H1 (cell line): ENCODE measurements around the gene CAVIN2. TPM values are rescaled to one million over a fixed set of nuclear protein-coding genes. Genes with fewer than 3 reads are reported as not detected.

Experiments
- CTCF ChIA-PET: fragments of 300-600 bp; sonication (Branson Sonifier 250); formaldehyde crosslinking; loops from one replicate; lab custom pipeline; 2021; ENCODE audit not compliant: partially characterized antibody; lab: Charles Lee
- POLR2A ChIA-PET: fragments of 300-600 bp; sonication (Branson Sonifier 250); formaldehyde crosslinking; loops from one replicate; lab custom pipeline; 2021; ENCODE audit warnings: inconsistent platforms; ENCODE audit not compliant: partially characterized antibody; lab: Charles Lee
- DNase-seq, 2 experiments: peaks; one replicate each; pipeline versions ENCODE4 v3.0.0 to v3.0.0-alpha.2; 2010 to 2022; ENCODE audit warnings: low spot score in 2 of 2, low read depth in 1 of 2, mixed read lengths in 1 of 2
- FAIRE-seq: peaks from 2 replicates; lab custom pipeline; 2011; peaks lifted over from hg19 to GRCh38; lab: Jason Lieb, UNC
- H2AFZ ChIP-seq: 2 replicates; pipeline ENCODE4 v1.8.1; 2012; ENCODE audit warnings: low read length, inconsistent platforms
- H2AK5ac ChIP-seq: 2 replicates; pipeline ENCODE4 v1.6.1; 2013; ENCODE audit warnings: low read depth, low read length
- H2BK120ac ChIP-seq: replicated peaks from 2 replicates; pipeline ENCODE3; 2013; ENCODE audit warnings: low read depth, low read length, inconsistent platforms
- H2BK12ac ChIP-seq: 2 replicates; pipeline ENCODE4 v1.6.1; 2013; ENCODE audit warnings: low read depth, low read length
- H2BK15ac ChIP-seq: 2 replicates; pipeline ENCODE4 v1.6.1; 2013; ENCODE audit warnings: low read length
- H2BK20ac ChIP-seq: 2 replicates; pipeline ENCODE4 v1.6.1; 2013; ENCODE audit warnings: low read length
- H2BK5ac ChIP-seq: 2 replicates; pipeline ENCODE4 v1.6.1; 2013; ENCODE audit warnings: low read depth, low read length
- H3K14ac ChIP-seq: 2 replicates; pipeline ENCODE4 v1.6.1; 2013; ENCODE audit warnings: inconsistent platforms; ENCODE audit not compliant: insufficient read length
- H3K18ac ChIP-seq: 2 replicates; pipeline ENCODE4 v1.6.1; 2013; ENCODE audit warnings: low read length; ENCODE audit errors: extremely low read depth
- H3K23ac ChIP-seq: 2 replicates; pipeline ENCODE4 v1.6.1; 2013; ENCODE audit warnings: inconsistent platforms; ENCODE audit not compliant: insufficient read length
- H3K23me2 ChIP-seq: 2 replicates; pipeline ENCODE4 v1.6.1; 2013; ENCODE audit warnings: low read depth, low read length
- H3K27ac ChIP-seq: 2 replicates; pipeline ENCODE4 v1.6.1; 2011; ENCODE audit warnings: low read depth, low read length, inconsistent platforms
- H3K27me3 ChIP-seq, 4 experiments: replicated peaks in 1 of 4; 1 replicate in 1 of 4; 2 replicates in 3 of 4; pipeline versions ENCODE4 v1.6.1 to v1.8.1; 2011 to 2013; ENCODE audit warnings: low read length in 3 of 4, mild to moderate bottlenecking in 3 of 4, inconsistent platforms in 2 of 4, mixed read lengths in 2 of 4, moderate library complexity in 1 of 4; ENCODE audit not compliant: control insufficient read depth in 3 of 4, insufficient read depth in 3 of 4; ENCODE audit errors: extremely low read depth in 1 of 4
- H3K36me3 ChIP-seq, 4 experiments: 2 replicates each; pipeline versions ENCODE4 v1.6.1 to v1.8.1; 2011 to 2013; ENCODE audit warnings: mild to moderate bottlenecking in 4 of 4, low read length in 3 of 4, moderate library complexity in 2 of 4, control low read depth in 1 of 4, inconsistent platforms in 1 of 4; ENCODE audit not compliant: insufficient read depth in 4 of 4, control insufficient read depth in 2 of 4
- H3K4ac ChIP-seq: replicated peaks from 2 replicates; pipeline ENCODE3; 2013; ENCODE audit warnings: low read length, low read depth, mixed read lengths, inconsistent platforms; ENCODE audit not compliant: insufficient read length
- H3K4me1 ChIP-seq, 4 experiments: replicated peaks in 1 of 4; 1 replicate in 1 of 4; 2 replicates in 3 of 4; pipeline versions ENCODE4 v1.6.1 to v1.8.1; 2011 to 2013; ENCODE audit warnings: low read length in 3 of 4, inconsistent platforms in 2 of 4, mixed read lengths in 1 of 4; ENCODE audit not compliant: insufficient read depth in 4 of 4, control insufficient read depth in 3 of 4
- H3K4me2 ChIP-seq, 2 experiments: 2 replicates each; pipeline versions ENCODE4 v1.6.1 to v1.8.1; 2011 to 2013; ENCODE audit warnings: low read depth in 2 of 2, low read length in 2 of 2, control low read depth in 1 of 2, inconsistent platforms in 1 of 2, mild to moderate bottlenecking in 1 of 2; ENCODE audit not compliant: insufficient read depth in 1 of 2
- H3K4me3 ChIP-seq, 4 experiments: fragments of 200-600, 300-600 bp in 1 of 4; sonication (generic), shearing (Covaris generic), sonication (Bioruptor Twin) in 1 of 4; 2 replicates each; pipeline versions ENCODE4 v1.5.1 to v1.8.1; 2011 to 2016; ENCODE audit warnings: low read length in 4 of 4, low read depth in 3 of 4, control low read depth in 2 of 4, inconsistent platforms in 2 of 4, mild to moderate bottlenecking in 2 of 4, mixed read lengths in 1 of 4, moderate library complexity in 1 of 4; ENCODE audit not compliant: insufficient read depth in 2 of 4; ENCODE audit errors: extremely low read depth in 1 of 4
- H3K56ac ChIP-seq: replicated peaks from 2 replicates; pipeline ENCODE3; 2013; ENCODE audit warnings: low read depth, mild to moderate bottlenecking, mixed read lengths, low read length, inconsistent platforms; ENCODE audit not compliant: insufficient read length
- H3K79me1 ChIP-seq: 2 replicates; pipeline ENCODE4 v1.6.1; 2013; ENCODE audit warnings: low read depth, low read length, control low read depth
- H3K79me2 ChIP-seq, 2 experiments: 2 replicates each; pipeline versions ENCODE4 v1.6.1 to v1.8.1; 2012 to 2013; ENCODE audit warnings: low read length in 2 of 2, mild to moderate bottlenecking in 2 of 2, inconsistent platforms in 1 of 2; ENCODE audit not compliant: insufficient read depth in 2 of 2, control insufficient read depth in 1 of 2
- H3K9ac ChIP-seq, 4 experiments: replicated peaks in 1 of 4; 1 replicate in 1 of 4; 2 replicates in 3 of 4; pipeline versions ENCODE4 v1.6.1 to v1.8.1; 2011 to 2013; ENCODE audit warnings: low read depth in 3 of 4, low read length in 3 of 4, control low read depth in 2 of 4, mild to moderate bottlenecking in 2 of 4, moderate library complexity in 2 of 4, inconsistent platforms in 1 of 4; ENCODE audit errors: extremely low read depth in 1 of 4
- H3K9me3 ChIP-seq, 2 experiments: 2 replicates each; pipeline versions ENCODE4 v1.6.1 to v1.8.1; 2012 to 2013; ENCODE audit warnings: mild to moderate bottlenecking in 2 of 2, moderate library complexity in 2 of 2, control low read depth in 1 of 2, inconsistent platforms in 1 of 2, low read depth in 1 of 2, low read length in 1 of 2, mixed read lengths in 1 of 2; ENCODE audit not compliant: insufficient read depth in 2 of 2
- H4K20me1 ChIP-seq, 2 experiments: replicated peaks in 1 of 2; 2 replicates each; pipeline versions ENCODE3 to v1.8.1; 2011 to 2013; ENCODE audit warnings: inconsistent platforms in 2 of 2, low read length in 2 of 2, mild to moderate bottlenecking in 1 of 2; ENCODE audit not compliant: insufficient read depth in 2 of 2, control insufficient read depth in 1 of 2
- H4K5ac ChIP-seq: 2 replicates; pipeline ENCODE4 v1.6.1; 2013; ENCODE audit warnings: low read length, low read depth, mixed read lengths, inconsistent platforms; ENCODE audit not compliant: insufficient read length
- H4K8ac ChIP-seq: 2 replicates; pipeline ENCODE4 v1.8.0; 2013; ENCODE audit warnings: mild to moderate bottlenecking, moderate library complexity, low read length, inconsistent platforms; ENCODE audit not compliant: insufficient read depth; ENCODE audit errors: extremely low read depth
- H4K91ac ChIP-seq: replicated peaks from 2 replicates; pipeline ENCODE3; 2013; ENCODE audit warnings: low read length, mixed read lengths, inconsistent platforms; ENCODE audit not compliant: insufficient read length
- BRCA1 ChIP-seq: IDR thresholded peaks from 2 replicates; pipeline ENCODE4 v1.6.1; 2012; ENCODE audit warnings: low read depth, low read length, improper control_type of control experiment
- CBX5 ChIP-seq: fragments of 300-800, 300-1000 bp; sonication (generic); IDR thresholded peaks from 2 replicates; pipeline ENCODE4 v1.7.1; 2016; ENCODE audit warnings: antibody characterized with exemption, low read length, low read depth
- HDAC6 ChIP-seq: IDR thresholded peaks from one replicate; pipeline ENCODE4 v1.7.1; 2012; ENCODE audit warnings: low read depth, mild to moderate bottlenecking, inconsistent platforms, low read length, moderate library complexity
- JUND ChIP-seq: IDR thresholded peaks from 2 replicates; pipeline ENCODE4 v1.6.1; 2011; ENCODE audit warnings: mild to moderate bottlenecking, improper control_type of control experiment, low read length
- KDM5A ChIP-seq: fragments of 200-600 bp; IDR thresholded peaks from 2 replicates; pipeline ENCODE4 v1.7.1; 2012; ENCODE audit warnings: mild to moderate bottlenecking, low read length, inconsistent platforms, mixed read lengths
- MAFK ChIP-seq: IDR thresholded peaks from 2 replicates; pipeline ENCODE4 v1.6.1; 2012; ENCODE audit warnings: low read depth, mild to moderate bottlenecking, improper control_type of control experiment, low read length
- NANOG ChIP-seq: IDR thresholded peaks from 2 replicates; pipeline ENCODE4 v1.6.1; 2011; ENCODE audit warnings: low read length, low read depth, mild to moderate bottlenecking, inconsistent platforms; ENCODE audit not compliant: insufficient read depth, poor library complexity, severe bottlenecking
- NRF1 ChIP-seq: IDR thresholded peaks from 2 replicates; pipeline ENCODE4 v1.6.1; 2011; ENCODE audit warnings: mild to moderate bottlenecking, low read depth, low read length, improper control_type of control experiment
- POLR2AphosphoS5 ChIP-seq: IDR thresholded peaks from 2 replicates; pipeline ENCODE4 v1.6.1; 2011; ENCODE audit warnings: low read depth, low read length
- RNF2 ChIP-seq: fragments of 200-900, 300-1000 bp; sonication (generic); IDR thresholded peaks from 2 replicates; pipeline ENCODE4 v1.7.1; 2016; ENCODE audit warnings: borderline replicate concordance, low read depth, mild to moderate bottlenecking, antibody characterized with exemption, low read length; ENCODE audit not compliant: poor library complexity, severe bottlenecking; ENCODE audit errors: missing control alignments
- RXRA ChIP-seq: IDR thresholded peaks from 2 replicates; pipeline ENCODE4 v1.6.1; 2011; ENCODE audit warnings: low read depth, mild to moderate bottlenecking, low read length, moderate library complexity; ENCODE audit not compliant: insufficient read depth
- SRF ChIP-seq: IDR thresholded peaks from 2 replicates; pipeline ENCODE4 v1.6.1; 2011; ENCODE audit warnings: mild to moderate bottlenecking, low read depth, low read length, moderate library complexity
- TAF1 ChIP-seq: IDR thresholded peaks from 2 replicates; pipeline ENCODE4 v1.6.1; 2011; ENCODE audit warnings: mild to moderate bottlenecking, low read depth, low read length
- ZNF274 ChIP-seq: IDR thresholded peaks from 2 replicates; pipeline ENCODE4 v1.7.0; 2012; ENCODE audit warnings: low read length, borderline replicate concordance; ENCODE audit errors: extremely low read depth
- WGBS, 2 experiments: shearing (Covaris generic) in 1 of 2; methylation state at CpG; one replicate each; pipeline versions ENCODE4 v1.1.6 to v1.1.7; 2013 to 2015; ENCODE audit warnings: low lambda C conversion rate in 2 of 2, mixed read lengths in 2 of 2, inconsistent platforms in 1 of 2, low coverage in 1 of 2, missing lambda C conversion rate in 1 of 2; ENCODE audit not compliant: insufficient replicate concordance in 2 of 2, insufficient coverage in 1 of 2, insufficient read length in 1 of 2; ENCODE audit errors: extremely low coverage in 1 of 2, missing lambda C conversion rate in 1 of 2; 5-methylcytosine and 5-hydroxymethylcytosine counted together
- polyA plus RNA-seq, 7 experiments: library from polyadenylated mRNA; depleted of rRNA in 3 of 7; stranded (reverse) in 5 of 7; unstranded in 2 of 7; fragments of >200 nt in 5 of 7; fragments of 200-250 nt in 2 of 7; gene quantifications; 1 replicate in 5 of 7; 2 replicates in 1 of 7; 4 replicates in 1 of 7; pipeline versions ENCODE4 v1.2.1 to v1.2.3, GENCODE V29; 2011 to 2013; ENCODE audit warnings: missing spikeins in 2 of 7, mixed read lengths in 2 of 7
- total RNA-seq: library from RNA; stranded (reverse); fragmentation: NEBNext Ultra II Directional; extraction: Animal tissue kit (Norgen Biotek cat#: 25700); gene quantifications from 2 replicates; pipeline ENCODE4 v1.2.1, GENCODE V29; 2021
- TF ChIP-seq, protein P1 (sequence below): IDR thresholded peaks from 2 replicates; pipeline ENCODE4 v1.6.1; 2012; ENCODE audit warnings: inconsistent platforms

Gene CAVIN2
- total and polyA plus RNA-seq, 2 of the 8 experiments (the other 6 are each of a cell fraction or from before 2014, with no cell fraction given), result 0.03 TPM; not detected in 1

DNA sequence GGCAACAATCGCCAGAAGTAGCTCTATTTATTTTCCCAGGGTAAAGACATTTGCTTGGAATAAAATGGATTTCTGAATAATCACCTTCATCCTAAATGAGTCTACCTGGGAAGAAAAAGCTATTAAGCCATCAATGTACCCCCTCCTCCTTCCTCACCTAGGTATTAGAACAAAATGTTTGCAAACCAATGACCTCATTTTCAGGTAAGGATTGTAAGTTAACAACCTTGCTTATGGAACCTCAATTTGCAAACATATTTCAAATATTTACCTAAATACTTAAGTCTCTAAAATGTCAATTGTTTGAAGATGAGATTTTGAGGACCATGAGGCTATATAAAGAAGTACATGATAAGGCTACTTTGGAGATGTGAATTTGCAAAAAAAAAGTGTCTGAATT, 43.9 kb downstream of the CAVIN2 start:
- H3K56ac ChIP-seq, result no peak overlapping the region
- H3K4me2 ChIP-seq, result no peak overlapping the region
- no peak overlapping the region for H2BK120ac ChIP-seq
- no peak overlapping the region for H2BK15ac ChIP-seq
- no peaks in the 10 kb centered on the region for H3K79me1 ChIP-seq
- H3K27ac ChIP-seq, result no peak overlapping the region
- no peaks in the 10 kb centered on the region for H3K36me3 ChIP-seq
- H2BK20ac ChIP-seq, result no peak overlapping the region
- H3K14ac ChIP-seq, result no peak overlapping the region
- ChIA-PET POLR2A (interaction anchor here (0.7 kb wide), 1 partner anchor 237 kb away, joined by 3 read pairs; no protein-coding TSS in a partner anchor), CTCF (interaction anchor here (1.2 to 2.5 kb wide), 3 partner anchors 9 to 45 kb away, joined by 3 to 17 read pairs (median 3); no protein-coding TSS in a partner anchor)
- H3K4ac ChIP-seq, result no peak overlapping the region
- no peak overlapping the region for H4K91ac ChIP-seq
- FAIRE-seq, result no peak
- no peaks in the 10 kb centered on the region for H4K20me1 ChIP-seq
- no peak overlapping the region for H2BK12ac ChIP-seq
- H3K4me3 ChIP-seq, result no peak overlapping the region
- H2AFZ ChIP-seq, result no peak overlapping the region
- H2AK5ac ChIP-seq, result no peak overlapping the region
- no peak overlapping the region for H3K9ac ChIP-seq
- H3K23ac ChIP-seq, result no peak overlapping the region
- H3K79me2 ChIP-seq, result no peaks in the 10 kb centered on the region
- no peaks in the 10 kb centered on the region for H3K9me3 ChIP-seq
- DNase-seq, result no peak
- H3K27me3 ChIP-seq, result no peaks in the 10 kb centered on the region
- H4K5ac ChIP-seq, result no peak overlapping the region
- no peak overlapping the region for H2BK5ac ChIP-seq
- 77% methylated on average over 1 of the region's 1 CpG; no CpG with 5 or more reads in 1 of the 2 experiments for WGBS, 2 experiments
- H3K23me2 ChIP-seq, result no peaks in the 10 kb centered on the region
- H3K18ac ChIP-seq, result no peak overlapping the region
- no peaks in the 10 kb centered on the region for H3K4me1 ChIP-seq
- H4K8ac ChIP-seq, result no peak overlapping the region
- TF ChIP-seq RXRA, result no peak
- no peak for TF ChIP-seq TAF1
- TF ChIP-seq, protein P1, sequence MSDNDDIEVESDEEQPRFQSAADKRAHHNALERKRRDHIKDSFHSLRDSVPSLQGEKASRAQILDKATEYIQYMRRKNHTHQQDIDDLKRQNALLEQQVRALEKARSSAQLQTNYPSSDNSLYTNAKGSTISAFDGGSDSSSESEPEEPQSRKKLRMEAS, result no peak
- TF ChIP-seq JUND, result no peak
- TF ChIP-seq POLR2AphosphoS5, result no peak
- TF ChIP-seq HDAC6, result no peak
- no peak for TF ChIP-seq NRF1
- no peak for TF ChIP-seq KDM5A
- TF ChIP-seq MAFK, result no peak
- no peak for TF ChIP-seq RNF2
- TF ChIP-seq BRCA1, result no peak
- no peak for TF ChIP-seq SRF
- no peak for TF ChIP-seq NANOG
- no peak for TF ChIP-seq ZNF274
- no peak for TF ChIP-seq CBX5
